Neural cell (in vitro differentiated cells): Measurements from ENCODE around the gene KLHL6.

Experiments
- EZH2 ChIP-seq: fragments of 200-600, 300-800 bp; shearing (Covaris generic), sonication (generic); IDR thresholded peaks from 2 replicates; pipeline ENCODE4 v1.6.1; 2014; ENCODE audit warnings: antibody characterized with exemption, low read length, borderline replicate concordance, mild to moderate bottlenecking; ENCODE audit not compliant: insufficient read depth, poor library complexity, severe bottlenecking
- POLR2AphosphoS5 ChIP-seq: IDR thresholded peaks from 2 replicates; pipeline ENCODE4 v1.6.1; 2012
- RAD21 ChIP-seq: fragments of 450-650 bp; conservative IDR thresholded peaks from 2 replicates; pipeline ENCODE4 v1.6.1; 2014; ENCODE audit warnings: antibody characterized with exemption, mild to moderate bottlenecking, moderate library complexity
- SMC3 ChIP-seq: fragments of 450-650 bp; conservative IDR thresholded peaks from 2 replicates; pipeline ENCODE4 v1.6.1; 2014; ENCODE audit warnings: antibody characterized with exemption, mild to moderate bottlenecking, moderate library complexity; ENCODE audit not compliant: poor library complexity
- TF ChIP-seq, protein P1 (sequence below): fragments of 450-650 bp; IDR thresholded peaks from 2 replicates; pipeline ENCODE4 v1.5.1; 2014; ENCODE audit warnings: antibody characterized with exemption, mild to moderate bottlenecking, moderate library complexity; ENCODE audit not compliant: poor library complexity, severe bottlenecking

DNA sequence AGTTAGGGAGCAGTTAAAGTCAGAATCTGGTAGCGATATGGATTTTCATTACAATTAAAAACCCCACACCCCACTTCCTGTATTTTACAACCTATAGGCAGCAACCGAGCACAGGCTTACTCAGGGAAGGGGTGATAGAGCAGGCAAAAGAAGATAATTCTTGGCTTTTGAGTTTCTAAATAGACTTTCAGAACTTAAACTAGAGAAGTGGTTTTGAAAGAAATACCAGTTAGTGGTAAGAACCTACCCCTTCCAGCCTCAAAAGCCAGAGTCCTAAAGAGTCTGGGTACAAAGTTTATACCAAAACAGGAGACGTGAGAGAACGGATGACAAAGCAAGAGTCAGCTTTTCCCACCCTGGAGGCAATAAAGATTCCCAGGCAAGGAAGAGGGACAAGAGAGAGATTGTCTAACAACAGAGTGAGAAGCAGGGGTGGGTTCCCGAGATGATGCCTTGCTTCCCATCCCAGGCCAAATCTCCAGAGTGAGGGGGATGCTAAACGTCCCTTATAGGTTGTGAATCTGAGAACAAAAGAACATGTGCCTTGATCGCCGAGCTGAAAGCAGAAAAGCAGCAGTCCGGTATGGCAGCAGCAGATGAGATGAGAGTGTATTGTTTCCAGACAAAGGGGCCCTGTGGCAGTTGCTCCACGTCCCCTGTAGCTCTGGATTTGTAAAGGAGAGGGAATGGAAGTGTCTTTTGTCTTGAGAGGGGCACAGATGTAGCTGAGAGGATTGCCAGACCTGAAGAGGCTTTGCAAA, 36.8 kb downstream of the KLHL6 start:
- TF ChIP-seq, protein P1, sequence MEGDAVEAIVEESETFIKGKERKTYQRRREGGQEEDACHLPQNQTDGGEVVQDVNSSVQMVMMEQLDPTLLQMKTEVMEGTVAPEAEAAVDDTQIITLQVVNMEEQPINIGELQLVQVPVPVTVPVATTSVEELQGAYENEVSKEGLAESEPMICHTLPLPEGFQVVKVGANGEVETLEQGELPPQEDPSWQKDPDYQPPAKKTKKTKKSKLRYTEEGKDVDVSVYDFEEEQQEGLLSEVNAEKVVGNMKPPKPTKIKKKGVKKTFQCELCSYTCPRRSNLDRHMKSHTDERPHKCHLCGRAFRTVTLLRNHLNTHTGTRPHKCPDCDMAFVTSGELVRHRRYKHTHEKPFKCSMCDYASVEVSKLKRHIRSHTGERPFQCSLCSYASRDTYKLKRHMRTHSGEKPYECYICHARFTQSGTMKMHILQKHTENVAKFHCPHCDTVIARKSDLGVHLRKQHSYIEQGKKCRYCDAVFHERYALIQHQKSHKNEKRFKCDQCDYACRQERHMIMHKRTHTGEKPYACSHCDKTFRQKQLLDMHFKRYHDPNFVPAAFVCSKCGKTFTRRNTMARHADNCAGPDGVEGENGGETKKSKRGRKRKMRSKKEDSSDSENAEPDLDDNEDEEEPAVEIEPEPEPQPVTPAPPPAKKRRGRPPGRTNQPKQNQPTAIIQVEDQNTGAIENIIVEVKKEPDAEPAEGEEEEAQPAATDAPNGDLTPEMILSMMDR: no peak
- TF ChIP-seq EZH2 (no peak), POLR2AphosphoS5 (no peak), SMC3 (no peak), RAD21 (no peak)
